T-cell (primary cell): ENCODE results near the gene DNASE1. TPM values are rescaled to one million over a fixed set of nuclear protein-coding genes. Genes with fewer than 3 reads are reported as not detected.

ENCODE experiments used
- ATAC-seq, 4 experiments: fragments of 200-7000 bp in 3 of 4; fragments of 150-1000 bp in 1 of 4; cut with Tn5 transposase; replicated peaks in 1 of 4; 1 replicate in 3 of 4; 2 replicates in 1 of 4; pipeline ENCODE4 v1.10.0; 2021; ENCODE audit warnings: moderate library complexity in 3 of 4, mild to moderate bottlenecking in 2 of 4, moderate number of reproducible peaks in 1 of 4
- CTCF ChIA-PET, 2 donors: fragments of 300-600 bp; sonication (Branson Sonifier 250); formaldehyde crosslinking; loops; one replicate each; lab custom pipeline; 2022; ENCODE audit warnings: antibody characterized with exemption in 2 of 2; lab: Charles Lee
- POLR2A ChIA-PET, 2 donors: fragments of 300-600 bp; sonication (Branson Sonifier 250); formaldehyde crosslinking; loops; one replicate each; lab custom pipeline; 2022; ENCODE audit warnings: antibody characterized with exemption in 2 of 2; lab: Charles Lee
- DNase-seq, 35 experiments: peaks; one replicate each; pipeline versions ENCODE4 v3.0.0 to v3.0.0-alpha.2; 2013 to 2023
- H3K27ac ChIP-seq: one replicate; pipeline ENCODE4 v1.5.1; 2013; ENCODE audit warnings: low read length
- H3K27me3 ChIP-seq, 2 experiments: replicated peaks in 1 of 2; 1 replicate in 1 of 2; 2 replicates in 1 of 2; pipeline versions ENCODE4 v1.6.1 to v1.7.0; 2013; ENCODE audit warnings: low read length in 1 of 2, mixed read lengths in 1 of 2; ENCODE audit not compliant: control insufficient read depth in 2 of 2, insufficient read depth in 2 of 2; ENCODE audit errors: extremely low read depth in 1 of 2
- H3K36me3 ChIP-seq, 2 donors: 1 replicate in 1 of 2; 2 replicates in 1 of 2; pipeline versions ENCODE4 v1.6.1 to v1.7.0; 2013; ENCODE audit warnings: low read length in 1 of 2; ENCODE audit not compliant: control insufficient read depth in 2 of 2, insufficient read depth in 1 of 2; ENCODE audit errors: extremely low read depth in 1 of 2
- H3K4me1 ChIP-seq, 2 experiments: 1 replicate in 1 of 2; 2 replicates in 1 of 2; pipeline versions ENCODE4 v1.6.1 to v1.7.0; 2013; ENCODE audit warnings: low read length in 2 of 2, mixed read lengths in 1 of 2; ENCODE audit not compliant: insufficient read depth in 2 of 2, control insufficient read depth in 1 of 2; ENCODE audit errors: extremely low read depth in 1 of 2
- H3K4me3 ChIP-seq, 2 donors: 1 replicate in 1 of 2; 2 replicates in 1 of 2; pipeline versions ENCODE4 v1.5.1 to v1.7.0; 2013; ENCODE audit warnings: mild to moderate bottlenecking in 2 of 2, low read length in 1 of 2, moderate library complexity in 1 of 2; ENCODE audit not compliant: control insufficient read depth in 1 of 2; ENCODE audit errors: extremely low read depth in 1 of 2
- H3K9me3 ChIP-seq: 2 replicates; pipeline ENCODE4 v1.7.0; 2013
- H3K27ac Mint-ChIP-seq, 2 donors: one replicate each; pipeline ENCODE4 v1.8.0; 2020 to 2021; ENCODE audit warnings: mild to moderate bottlenecking in 2 of 2, mixed read lengths in 2 of 2
- H3K27me3 Mint-ChIP-seq, 2 donors: one replicate each; pipeline ENCODE4 v1.8.0; 2021 to 2022; ENCODE audit warnings: mixed read lengths in 2 of 2
- H3K36me3 Mint-ChIP-seq: one replicate; pipeline ENCODE4 v1.8.0; 2021; ENCODE audit warnings: mixed read lengths
- H3K4me1 Mint-ChIP-seq, 3 donors: one replicate each; pipeline ENCODE4 v1.8.0; 2020 to 2022; ENCODE audit warnings: mixed read lengths in 3 of 3, mild to moderate bottlenecking in 1 of 3
- H3K4me3 Mint-ChIP-seq, 3 donors: one replicate each; pipeline ENCODE4 v1.8.0; 2020 to 2022; ENCODE audit warnings: mild to moderate bottlenecking in 3 of 3, mixed read lengths in 3 of 3, moderate library complexity in 3 of 3
- H3K9me3 Mint-ChIP-seq, 3 donors: one replicate each; pipeline ENCODE4 v1.8.0; 2020 to 2022; ENCODE audit warnings: mixed read lengths in 3 of 3
- WGBS: methylation state at CpG from one replicate; pipeline ENCODE4 v1.1.5; 2013; ENCODE audit warnings: missing lambda C conversion rate; ENCODE audit not compliant: insufficient coverage; 5-methylcytosine and 5-hydroxymethylcytosine counted together
- total RNA-seq, 35 experiments: library from RNA in 6 of 35; stranded (reverse) in 6 of 35; fragments of 120-200 nt in 1 of 35; gene quantifications; one replicate each; pipeline versions ENCODE4 v1.2.1 to v1.2.4 and lab custom pipeline; 2013 to 2026

DNASE1 gene
- total RNA-seq, 5 donors from 2014 or later (not counting 1 experiment from before 2014, with no cell fraction given): 22.6 to 54.4 (median 52.7) TPM

DNA sequence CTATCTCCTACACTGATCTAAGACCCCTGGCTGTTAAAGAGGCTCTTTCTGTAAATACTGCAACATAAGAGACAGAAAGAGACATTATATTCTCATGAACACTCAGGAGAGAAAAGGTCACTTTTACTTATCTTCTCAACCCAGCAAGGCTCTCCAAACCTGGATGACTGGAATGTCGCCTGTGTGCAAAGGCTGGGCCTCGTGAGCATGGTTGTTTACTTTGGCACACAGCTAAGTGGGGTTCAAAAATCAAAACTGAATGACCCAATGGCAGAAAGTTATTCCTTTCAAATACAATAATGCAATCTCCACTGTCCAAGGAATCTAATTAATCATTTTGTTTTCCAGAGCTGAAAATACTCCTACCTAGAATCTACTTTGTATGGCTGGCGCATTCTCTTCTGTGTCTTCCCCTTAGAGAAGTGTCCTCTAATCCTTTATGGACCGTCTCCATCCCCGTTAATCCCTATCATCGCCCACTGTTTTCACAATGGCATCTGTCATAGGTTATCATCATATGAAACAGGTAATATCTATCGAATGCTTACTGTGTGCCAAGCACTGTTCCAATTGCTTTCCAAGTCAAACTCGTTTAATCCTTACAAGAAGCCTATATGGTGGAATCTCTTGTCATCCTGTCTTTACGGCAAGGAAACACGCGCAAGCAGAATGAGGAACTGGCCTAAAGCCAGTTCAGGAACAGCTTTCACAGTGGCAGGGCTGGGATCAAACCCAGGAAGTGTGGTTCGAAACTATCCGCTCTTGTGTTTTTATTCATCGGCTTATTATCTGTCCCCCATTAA, 44.4 kb upstream of the DNASE1 start:
- WGBS: 78% methylated on average over 12 of the region's 14 CpGs
- H3K27me3 ChIP-seq: no peaks in the 10 kb centered on the region
- ATAC-seq: no peak
- ChIA-PET CTCF (no interaction called here), POLR2A (no interaction called here)
- H3K27ac Mint-ChIP-seq: peak overlapping the region; percentile 83 to 86
- H3K4me1 Mint-ChIP-seq: peaks cover 41 to 52% (median 47%) of the 10 kb centered on the region in 3 donors
- H3K27me3 Mint-ChIP-seq: no peaks in the 10 kb centered on the region
- no peaks in the 10 kb centered on the region for H3K9me3 Mint-ChIP-seq
- no peak for DNase-seq
- no peaks in the 10 kb centered on the region for H3K9me3 ChIP-seq
- peaks cover 12% of the 10 kb centered on the region for H3K36me3 Mint-ChIP-seq
- peaks cover 0 to 5% of the 10 kb centered on the region in 2 donors for H3K36me3 ChIP-seq
- H3K4me3 Mint-ChIP-seq: peak overlapping the region; percentile 94 to 99 (median 99)
- H3K4me3 ChIP-seq: peak overlapping the region in 1 of 2 donors; percentile 90
- H3K27ac ChIP-seq: no peak overlapping the region
- peaks cover 18 to 29% of the 10 kb centered on the region in 2 experiments for H3K4me1 ChIP-seq

DNA sequence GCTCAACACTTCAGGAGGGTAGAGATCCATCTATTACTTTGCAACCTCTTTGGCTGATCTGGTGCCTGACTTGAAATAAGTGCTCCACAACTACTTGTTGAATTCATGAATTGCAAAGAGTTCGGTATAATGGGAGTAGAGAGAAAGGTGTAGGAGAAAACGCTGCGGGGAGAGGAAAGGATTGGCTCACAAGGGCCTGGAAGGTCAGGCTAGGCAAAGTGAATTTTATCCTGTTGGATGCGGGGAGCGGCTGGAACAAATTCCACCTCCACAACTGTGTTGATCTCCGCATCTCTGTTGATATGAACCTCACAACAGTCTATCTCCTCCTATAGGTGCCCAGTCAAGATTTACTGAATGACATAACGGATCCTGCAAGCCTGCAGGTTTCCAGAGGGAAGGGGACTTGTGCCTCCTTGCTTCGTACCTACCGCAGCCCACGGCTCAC, 43.8 kb upstream of the DNASE1 start:
- Mint-ChIP-seq H3K4me1 (peaks cover 48 to 58% (median 53%) of the 10 kb centered on the region in 3 donors), H3K36me3 (peaks cover 16% of the 10 kb centered on the region), H3K4me3 (peak overlapping the region; percentile 94 to 99 (median 99)), H3K27me3 (no peaks in the 10 kb centered on the region), H3K9me3 (no peaks in the 10 kb centered on the region), H3K27ac (peak overlapping the region; percentile 83 to 86)
- ATAC-seq: no peak
- H3K27ac ChIP-seq: peak overlapping the region; percentile 70
- H3K4me1 ChIP-seq: peaks cover 23 to 29% of the 10 kb centered on the region in 2 experiments
- WGBS: 0% methylated on average over 4 of the region's 10 CpGs
- no peaks in the 10 kb centered on the region for H3K27me3 ChIP-seq
- ChIA-PET POLR2A (no interaction called here), CTCF (no interaction called here)
- peak in 1 of 35 experiments; percentile 35 for DNase-seq
- peak overlapping the region; percentile 88 to 90 for H3K4me3 ChIP-seq
- peaks cover 0 to 10% of the 10 kb centered on the region in 2 donors for H3K36me3 ChIP-seq
- H3K9me3 ChIP-seq: no peaks in the 10 kb centered on the region

DNA sequence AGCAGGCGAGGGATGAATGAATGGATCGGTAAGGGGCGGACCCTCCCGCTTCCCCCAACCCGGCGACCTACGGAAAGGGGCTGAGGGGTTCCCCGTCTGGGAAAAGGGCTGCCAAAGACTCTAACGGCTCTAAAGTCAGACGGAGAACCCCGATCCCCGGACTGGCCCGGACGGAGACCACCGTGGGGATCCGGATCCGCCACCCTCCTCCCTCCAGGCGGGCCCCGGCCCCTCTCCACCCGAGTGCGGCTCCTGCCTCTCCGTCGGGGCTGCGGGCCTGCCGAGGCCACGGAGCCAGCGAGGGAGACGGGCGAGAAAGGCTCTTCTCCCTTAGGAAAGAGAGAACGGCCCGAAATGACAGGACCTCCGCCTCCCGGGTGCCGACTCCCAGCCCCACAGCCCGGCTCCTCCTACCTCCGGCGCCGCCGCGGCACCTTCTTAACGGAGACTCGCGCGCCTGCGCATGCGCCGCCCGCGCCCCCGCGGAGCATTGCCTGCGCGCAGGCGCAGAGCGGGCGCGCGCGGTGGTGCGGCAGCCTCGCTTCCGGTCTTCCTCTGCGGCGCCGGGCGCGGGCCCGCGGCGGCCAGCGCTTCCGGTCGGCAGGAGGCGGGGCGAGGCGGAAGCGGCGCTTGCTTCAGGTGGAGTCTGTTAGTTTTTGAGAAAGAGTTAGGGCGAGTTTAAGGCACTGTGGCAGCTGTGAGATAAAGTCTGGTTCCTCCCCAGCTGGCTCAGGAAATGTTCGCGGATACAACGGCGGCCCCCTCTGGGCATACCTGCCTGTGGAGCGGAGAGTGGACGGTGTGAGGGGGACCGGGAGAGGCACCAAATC, 43.1 kb upstream of the DNASE1 start, which contains the start of gene SLX4:
SLX4 (minus strand) TSS at position 461 of the 830 bp plus-strand sequence. CDS start 2,642 bp downstream, outside the sequence.
- peaks cover 12% of the 10 kb centered on the region for H3K36me3 Mint-ChIP-seq
- peak within 1 kb of the TSS; percentile 98 to 99 for H3K27ac Mint-ChIP-seq
- Histone ChIP-seq H3K27me3 (no peaks in the 10 kb centered on the region), H3K4me1 (peaks cover 26 to 29% of the 10 kb centered on the region in 2 experiments), H3K36me3 (peaks cover 0 to 10% of the 10 kb centered on the region in 2 donors), H3K9me3 (no peaks in the 10 kb centered on the region), H3K4me3 (peak within 1 kb of the TSS; percentile 88 to 90), H3K27ac (peak within 1 kb of the TSS; percentile 70)
- no peaks in the 10 kb centered on the region for H3K9me3 Mint-ChIP-seq
- CTCF ChIA-PET: interaction anchor here (0.6 to 1.4 kb wide), 4 partner anchors 11 to 271 kb away, joined by 3 to 6 read pairs (median 4); no protein-coding TSS in a partner anchor
- DNase-seq (peak; percentile 79 to 99 (median 89)), ATAC-seq (peak; percentile 88 to 91 (median 90))
- H3K4me3 Mint-ChIP-seq: peak within 1 kb of the TSS; percentile 94 to 99 (median 99)
- peaks cover 53 to 58% (median 55%) of the 10 kb centered on the region in 3 donors for H3K4me1 Mint-ChIP-seq
- H3K27me3 Mint-ChIP-seq: no peaks in the 10 kb centered on the region
- WGBS: 0% methylated on average over 84 of the region's 86 CpGs
- POLR2A ChIA-PET: no interaction called here

DNA sequence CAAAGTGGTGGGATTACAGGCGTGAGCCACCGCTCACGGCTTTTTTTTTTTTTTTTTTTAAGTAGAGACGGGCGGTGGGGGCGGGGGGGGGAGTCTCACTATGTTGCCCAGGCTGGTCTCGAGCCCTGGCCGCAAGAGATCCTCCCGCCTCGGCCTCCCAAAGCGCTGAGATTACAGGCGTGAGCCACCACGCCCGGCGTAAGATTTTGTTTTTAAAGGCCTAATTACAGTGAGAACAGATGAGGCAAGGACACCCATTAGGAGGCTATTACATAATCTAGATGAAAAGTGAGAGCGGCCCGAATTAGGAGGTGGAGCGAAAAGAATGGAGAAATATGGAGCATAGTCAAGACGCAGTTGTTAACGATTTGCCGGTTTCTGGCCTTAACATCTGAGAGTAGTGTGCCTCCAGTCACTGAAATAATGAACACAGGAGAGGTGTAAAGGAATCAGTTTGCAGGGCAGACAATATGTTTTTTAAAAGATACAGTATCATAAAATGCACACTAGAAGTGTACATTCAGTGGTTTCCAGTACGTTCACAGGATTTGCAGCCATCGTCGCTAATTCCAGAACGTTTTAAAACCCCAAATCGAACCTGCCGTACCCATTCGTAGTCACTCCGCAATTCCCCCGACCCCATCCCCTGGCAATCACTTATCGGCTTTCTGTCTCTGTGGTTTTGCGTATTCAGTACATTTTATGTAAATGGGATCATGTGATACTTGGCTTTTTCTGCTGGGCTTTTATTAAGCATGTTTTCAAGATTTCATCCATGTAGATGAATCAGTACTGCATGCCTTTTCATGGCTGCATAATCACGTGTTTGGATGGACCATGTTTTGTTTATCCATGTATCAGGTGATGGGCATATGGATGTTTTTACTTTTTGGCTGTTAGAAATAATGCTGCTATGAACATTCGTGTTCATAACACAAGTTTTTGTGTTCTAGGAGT, 41.7 kb upstream of the DNASE1 start:
- ChIA-PET CTCF (interaction anchor here (0.7 to 1.4 kb wide), 2 partner anchors 14 to 37 kb away, joined by 4 read pairs; no protein-coding TSS in a partner anchor), POLR2A (no interaction called here)
- Histone ChIP-seq H3K4me1 (peaks cover 26 to 29% of the 10 kb centered on the region in 2 experiments), H3K27me3 (no peaks in the 10 kb centered on the region), H3K4me3 (peak overlapping the region; percentile 79 to 90), H3K36me3 (peaks cover 0 to 12% of the 10 kb centered on the region in 2 donors), H3K9me3 (no peaks in the 10 kb centered on the region), H3K27ac (no peak overlapping the region)
- peak overlapping the region; percentile 73 to 76 for H3K27ac Mint-ChIP-seq
- DNase-seq (no peak), ATAC-seq (no peak)
- H3K36me3 Mint-ChIP-seq: peaks cover 10% of the 10 kb centered on the region
- WGBS: 90% methylated on average over 17 of the region's 34 CpGs
- peak overlapping the region; percentile 94 to 99 (median 99) for H3K4me3 Mint-ChIP-seq
- H3K9me3 Mint-ChIP-seq: no peaks in the 10 kb centered on the region
- H3K4me1 Mint-ChIP-seq: peaks cover 53 to 58% (median 53%) of the 10 kb centered on the region in 3 donors
- no peaks in the 10 kb centered on the region for H3K27me3 Mint-ChIP-seq

DNA sequence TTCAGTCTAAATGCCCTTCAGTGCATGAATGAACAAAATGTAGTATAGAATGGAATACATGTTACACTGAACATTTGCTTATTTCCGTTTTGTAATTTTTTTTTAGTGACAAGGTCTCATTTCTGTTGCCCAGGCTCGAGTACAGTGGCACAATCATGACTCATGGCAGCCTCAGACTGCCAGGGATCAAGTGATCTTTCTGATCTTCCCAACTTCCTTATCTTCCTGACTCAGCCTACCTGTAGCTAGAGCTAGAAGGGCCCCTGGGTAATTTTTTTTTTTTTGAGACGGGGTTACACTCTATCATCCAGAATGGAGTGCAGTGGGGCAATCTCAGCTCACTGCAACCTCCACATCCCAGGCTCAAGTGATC, 35.7 kb upstream of the DNASE1 start:
- Mint-ChIP-seq H3K4me1 (peaks cover 38 to 44% (median 38%) of the 10 kb centered on the region in 3 donors), H3K4me3 (no peak overlapping the region), H3K36me3 (peaks cover 10% of the 10 kb centered on the region), H3K9me3 (no peaks in the 10 kb centered on the region), H3K27me3 (no peaks in the 10 kb centered on the region), H3K27ac (peak overlapping the region in 1 of 2 donors; percentile 52)
- ChIA-PET CTCF (interaction anchor here in 1 of 2 donors (0.6 kb wide), 1 partner anchor 820 kb away, joined by 5 read pairs; no protein-coding TSS in a partner anchor), POLR2A (interaction anchor here in 1 of 2 donors (0.7 kb wide), 1 partner anchor 9 kb away, joined by 6 read pairs; no protein-coding TSS in a partner anchor)
- H3K27me3 ChIP-seq: no peaks in the 10 kb centered on the region
- H3K9me3 ChIP-seq: no peaks in the 10 kb centered on the region
- ATAC-seq (no peak), DNase-seq (no peak)
- H3K27ac ChIP-seq: no peak overlapping the region
- peaks cover 0 to 12% of the 10 kb centered on the region in 2 donors for H3K36me3 ChIP-seq
- no peak overlapping the region for H3K4me3 ChIP-seq
- no CpG with 5 or more reads among the region's 3 CpGs for WGBS
- peaks cover 5 to 10% of the 10 kb centered on the region in 2 experiments for H3K4me1 ChIP-seq
